ENCODE data around the gene DLGAP4.

The DLGAP4 gene

DNA sequence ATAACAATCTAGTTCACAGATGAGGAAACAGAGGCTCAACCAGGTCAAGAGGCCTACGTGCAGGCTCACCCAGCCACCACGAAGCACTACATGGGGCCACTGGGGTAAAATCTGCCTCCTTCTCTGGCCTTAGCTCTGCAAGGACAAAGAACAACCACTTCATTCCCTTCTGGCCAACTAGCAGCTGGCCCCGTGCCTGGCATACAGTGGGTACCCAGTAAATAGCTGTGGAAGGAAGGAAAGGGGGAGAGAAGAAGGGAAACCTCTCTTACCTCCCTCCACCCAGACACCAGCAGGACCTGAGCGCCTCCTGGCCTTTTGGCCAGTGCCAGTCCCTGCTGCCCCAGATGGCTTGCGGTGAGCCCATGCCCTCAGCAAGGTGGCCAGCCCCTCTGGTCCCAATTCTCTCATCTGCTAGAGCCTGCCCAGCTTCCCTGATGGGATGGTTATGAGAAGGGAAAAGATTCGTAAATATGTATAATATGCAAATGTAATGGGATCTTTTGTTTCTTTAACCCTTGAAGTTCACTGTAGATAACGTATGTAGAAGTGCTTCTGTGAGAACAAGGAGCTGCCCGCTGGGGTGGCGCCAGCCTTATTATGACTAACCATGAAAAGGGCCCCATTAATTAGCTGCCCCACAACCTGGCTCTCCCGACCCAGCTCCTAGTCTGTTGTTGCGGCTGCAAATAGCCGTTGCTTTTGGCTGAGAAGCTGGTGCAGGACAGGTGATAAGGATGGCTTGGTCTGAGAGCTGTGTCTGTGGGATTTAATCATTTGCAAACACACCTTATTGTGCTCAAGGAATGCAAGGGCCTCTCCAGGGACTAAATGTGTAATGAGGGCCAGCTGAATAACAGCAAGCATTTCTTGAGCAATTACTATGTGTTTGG lies 62.0 kb downstream of the DLGAP4 start:
- no peaks in the 10 kb centered on the region for H3K27me3 ChIP-seq (ENCODE audit: insufficient read depth, poor library complexity, severe bottlenecking)
- no peak overlapping the region for H3K27ac ChIP-seq (replicated peaks)
- H3K4me3 ChIP-seq (replicated peaks; ENCODE audit: insufficient read depth, low read length): no peak overlapping the region
- TF ChIP-seq SPI1 (IDR thresholded peaks at IDR 0.05; ENCODE audit: borderline replicate concordance, low read depth) (no peak), GABPA (IDR thresholded peaks at IDR 0.05; ENCODE audit: low read depth) (no peak), POLR2AphosphoS5 (IDR thresholded peaks at IDR 0.05; ENCODE audit: low read depth) (no peak), CTCF (IDR thresholded peaks at IDR 0.05; ENCODE audit: insufficient read depth, low read length) (no peak)
- TF ChIP-seq, protein P1, sequence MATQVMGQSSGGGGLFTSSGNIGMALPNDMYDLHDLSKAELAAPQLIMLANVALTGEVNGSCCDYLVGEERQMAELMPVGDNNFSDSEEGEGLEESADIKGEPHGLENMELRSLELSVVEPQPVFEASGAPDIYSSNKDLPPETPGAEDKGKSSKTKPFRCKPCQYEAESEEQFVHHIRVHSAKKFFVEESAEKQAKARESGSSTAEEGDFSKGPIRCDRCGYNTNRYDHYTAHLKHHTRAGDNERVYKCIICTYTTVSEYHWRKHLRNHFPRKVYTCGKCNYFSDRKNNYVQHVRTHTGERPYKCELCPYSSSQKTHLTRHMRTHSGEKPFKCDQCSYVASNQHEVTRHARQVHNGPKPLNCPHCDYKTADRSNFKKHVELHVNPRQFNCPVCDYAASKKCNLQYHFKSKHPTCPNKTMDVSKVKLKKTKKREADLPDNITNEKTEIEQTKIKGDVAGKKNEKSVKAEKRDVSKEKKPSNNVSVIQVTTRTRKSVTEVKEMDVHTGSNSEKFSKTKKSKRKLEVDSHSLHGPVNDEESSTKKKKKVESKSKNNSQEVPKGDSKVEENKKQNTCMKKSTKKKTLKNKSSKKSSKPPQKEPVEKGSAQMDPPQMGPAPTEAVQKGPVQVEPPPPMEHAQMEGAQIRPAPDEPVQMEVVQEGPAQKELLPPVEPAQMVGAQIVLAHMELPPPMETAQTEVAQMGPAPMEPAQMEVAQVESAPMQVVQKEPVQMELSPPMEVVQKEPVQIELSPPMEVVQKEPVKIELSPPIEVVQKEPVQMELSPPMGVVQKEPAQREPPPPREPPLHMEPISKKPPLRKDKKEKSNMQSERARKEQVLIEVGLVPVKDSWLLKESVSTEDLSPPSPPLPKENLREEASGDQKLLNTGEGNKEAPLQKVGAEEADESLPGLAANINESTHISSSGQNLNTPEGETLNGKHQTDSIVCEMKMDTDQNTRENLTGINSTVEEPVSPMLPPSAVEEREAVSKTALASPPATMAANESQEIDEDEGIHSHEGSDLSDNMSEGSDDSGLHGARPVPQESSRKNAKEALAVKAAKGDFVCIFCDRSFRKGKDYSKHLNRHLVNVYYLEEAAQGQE (IDR thresholded peaks at IDR 0.05; ENCODE audit: insufficient replicate concordance, low read depth): no peak
- DNase-seq (ENCODE audit: low read depth in 1 of 2, low spot score in 1 of 2): no peak

DNA sequence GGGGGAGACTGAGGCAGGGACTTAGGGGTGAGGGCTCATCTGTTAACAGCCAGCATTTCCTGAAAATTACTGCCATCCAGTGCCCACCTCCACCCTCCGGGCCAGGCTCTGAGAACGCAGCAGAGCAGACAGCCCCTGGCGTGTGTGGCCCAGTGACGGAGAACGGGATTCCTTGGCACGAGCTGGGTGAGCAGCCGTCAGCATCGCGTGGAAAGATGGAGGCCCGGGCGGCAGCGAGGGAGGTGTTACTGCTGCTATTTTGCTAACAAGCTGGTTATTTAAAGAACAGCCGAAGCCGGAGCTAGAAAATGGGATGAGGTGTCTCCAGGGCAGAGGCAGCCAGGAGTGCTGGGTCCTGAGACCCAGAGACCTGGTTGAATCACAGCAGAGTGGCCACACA lies 62.7 kb downstream of the DLGAP4 start:
- DNase-seq (ENCODE audit: low read depth in 1 of 2, low spot score in 1 of 2): no peak
- no peaks in the 10 kb centered on the region for H3K27me3 ChIP-seq (ENCODE audit: insufficient read depth, poor library complexity, severe bottlenecking)
- no peak for TF ChIP-seq CTCF (IDR thresholded peaks at IDR 0.05; ENCODE audit: insufficient read depth, low read length)
- TF ChIP-seq, protein P1 (IDR thresholded peaks at IDR 0.05; ENCODE audit: insufficient replicate concordance, low read depth): no peak
- no peak for TF ChIP-seq POLR2AphosphoS5 (IDR thresholded peaks at IDR 0.05; ENCODE audit: low read depth)
- no peak for TF ChIP-seq GABPA (IDR thresholded peaks at IDR 0.05; ENCODE audit: low read depth)
- TF ChIP-seq SPI1 (IDR thresholded peaks at IDR 0.05; ENCODE audit: borderline replicate concordance, low read depth): no peak
- H3K27ac ChIP-seq (replicated peaks): no peak overlapping the region
- no peak overlapping the region for H3K4me3 ChIP-seq (replicated peaks; ENCODE audit: insufficient read depth, low read length)

DNA sequence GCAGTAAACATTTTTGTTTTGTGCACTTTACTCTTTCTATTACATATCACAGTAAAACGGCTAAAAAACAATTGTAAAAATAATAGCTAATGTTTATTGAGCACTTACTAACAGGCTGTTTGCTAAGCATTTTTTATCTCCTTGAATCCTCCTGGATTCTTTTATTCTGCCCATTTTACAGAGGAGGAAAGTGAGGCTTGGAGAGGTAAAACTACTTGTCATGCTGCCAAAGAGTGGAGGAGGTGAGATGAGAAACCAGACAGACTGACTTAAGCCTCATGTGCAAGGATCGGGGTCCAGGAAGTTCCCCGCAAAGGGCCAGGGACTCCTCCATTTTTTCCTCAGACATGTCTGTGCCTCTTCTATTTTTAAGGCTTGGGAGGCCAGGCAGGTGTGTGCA lies 63.6 kb downstream of the DLGAP4 start:
- DNase-seq (ENCODE audit: low read depth in 1 of 2, low spot score in 1 of 2): no peak
- TF ChIP-seq CTCF (IDR thresholded peaks at IDR 0.05; ENCODE audit: insufficient read depth, low read length) (no peak), POLR2AphosphoS5 (IDR thresholded peaks at IDR 0.05; ENCODE audit: low read depth) (no peak), SPI1 (IDR thresholded peaks at IDR 0.05; ENCODE audit: borderline replicate concordance, low read depth) (no peak), GABPA (IDR thresholded peaks at IDR 0.05; ENCODE audit: low read depth) (no peak)
- TF ChIP-seq, protein P1 (IDR thresholded peaks at IDR 0.05; ENCODE audit: insufficient replicate concordance, low read depth): no peak
- no peak overlapping the region for H3K27ac ChIP-seq (replicated peaks)
- no peak overlapping the region for H3K4me3 ChIP-seq (replicated peaks; ENCODE audit: insufficient read depth, low read length)
- H3K27me3 ChIP-seq (ENCODE audit: insufficient read depth, poor library complexity, severe bottlenecking): no peaks in the 10 kb centered on the region
